HL-60/S4 treated with retinoic acid at 250 ng/mL for 4 days and 3 days (cell line): ENCODE results near the gene SMIM21.

Experiments used
- in situ Hi-C: fragments of 300-500 bp; cut with MboI; formaldehyde crosslinking; loops from 2 replicates; pipeline ENCODE4 v1.7.0; 2022; ENCODE audit warnings: low sequenced_read_pairs

Gene SMIM21

DNA sequence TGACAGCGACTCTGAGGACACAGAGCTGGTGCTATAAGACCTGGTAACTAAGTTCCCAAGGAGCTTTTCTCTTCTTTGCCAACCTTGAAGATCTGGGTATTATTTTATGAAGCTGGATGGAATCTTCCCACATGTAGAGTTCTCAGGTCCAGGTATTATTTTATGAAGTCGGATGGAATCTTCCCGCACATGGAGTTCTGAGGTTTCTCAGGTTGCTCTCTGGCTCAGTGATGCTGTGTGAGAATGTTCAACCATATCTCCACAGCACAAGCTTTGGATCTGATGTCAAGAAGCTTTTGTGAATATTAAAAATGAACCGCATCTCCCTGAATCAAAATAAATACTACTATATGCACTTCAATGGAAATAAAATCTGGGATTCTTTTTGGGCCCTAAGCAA lies at the start of gene SMIM21:
Gene SMIM21 (minus strand): TSS at position 101 of the 400 bp plus-strand sequence. CDS start 140 bp downstream, outside the sequence.
- in situ Hi-C loops = no loop called here

DNA sequence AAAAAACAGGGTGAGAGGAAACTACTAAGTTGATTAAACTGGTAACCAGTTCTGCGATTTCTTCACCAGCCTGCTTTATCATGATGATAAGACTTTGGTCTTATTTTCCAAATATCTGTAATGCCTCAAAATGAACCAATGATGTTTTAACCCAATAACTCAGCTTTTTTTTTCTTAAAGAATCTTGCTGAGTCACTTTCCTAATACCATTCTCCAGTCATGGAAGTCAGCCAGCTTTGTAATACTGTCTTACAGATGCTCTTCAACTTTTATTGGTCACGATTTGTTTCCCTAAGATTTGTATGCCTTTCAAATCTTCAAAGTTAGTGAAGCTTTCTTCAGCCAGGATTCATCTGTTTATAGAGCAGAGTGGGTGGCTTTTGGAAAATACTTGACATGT lies 47.7 kb upstream of the SMIM21 start:
- in situ Hi-C loops = no loop called here

- in situ Hi-C loops = no loop called here
These were observed 46.8 kb upstream of the SMIM21 start for GRCh38 chr18:75474332-75474731.

GRCh38 chr18:75473316-75473715 lies 45.8 kb upstream of the SMIM21 start:
- in situ Hi-C loops = no loop called here

DNA sequence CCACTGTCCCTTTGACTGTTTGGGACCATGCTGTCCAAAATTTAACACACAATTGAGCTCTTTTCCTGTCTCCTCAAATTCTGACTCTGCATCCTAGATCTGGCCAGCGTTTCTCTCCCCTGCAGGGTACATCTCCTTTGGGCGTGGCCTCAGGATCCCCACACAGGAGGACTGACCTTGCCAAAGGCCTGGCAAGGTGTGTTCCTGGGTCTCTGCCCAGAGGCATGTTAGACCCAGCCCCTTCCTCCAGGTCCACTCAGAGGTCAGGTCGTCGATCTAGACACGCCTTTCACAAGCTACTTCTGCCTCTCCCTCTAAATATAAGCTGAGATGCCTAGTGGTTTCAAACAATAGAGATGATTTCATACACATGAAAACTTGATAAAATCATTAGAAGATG lies 45.4 kb upstream of the SMIM21 start:
- in situ Hi-C loops = no loop called here

DNA sequence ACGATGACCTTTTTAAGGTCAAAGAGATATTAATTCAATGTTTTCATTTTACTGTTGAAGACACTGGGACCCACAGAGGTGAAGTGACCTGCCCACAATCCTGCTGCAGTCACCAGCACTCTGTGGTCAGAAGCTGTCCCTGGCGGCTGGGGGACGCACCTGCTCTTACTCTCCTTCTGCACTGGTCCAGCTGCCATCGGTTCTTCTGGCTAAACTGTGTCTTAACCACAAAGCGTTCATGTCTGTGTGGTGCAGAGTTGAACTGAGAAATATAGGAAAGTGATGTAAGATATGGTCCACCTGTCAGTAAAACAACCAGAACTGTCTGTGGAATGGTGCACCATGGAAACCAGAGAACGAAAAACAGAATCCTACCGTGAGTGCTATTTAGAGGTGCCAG lies 44.9 kb upstream of the SMIM21 start:
- in situ Hi-C loops = no loop called here

DNA sequence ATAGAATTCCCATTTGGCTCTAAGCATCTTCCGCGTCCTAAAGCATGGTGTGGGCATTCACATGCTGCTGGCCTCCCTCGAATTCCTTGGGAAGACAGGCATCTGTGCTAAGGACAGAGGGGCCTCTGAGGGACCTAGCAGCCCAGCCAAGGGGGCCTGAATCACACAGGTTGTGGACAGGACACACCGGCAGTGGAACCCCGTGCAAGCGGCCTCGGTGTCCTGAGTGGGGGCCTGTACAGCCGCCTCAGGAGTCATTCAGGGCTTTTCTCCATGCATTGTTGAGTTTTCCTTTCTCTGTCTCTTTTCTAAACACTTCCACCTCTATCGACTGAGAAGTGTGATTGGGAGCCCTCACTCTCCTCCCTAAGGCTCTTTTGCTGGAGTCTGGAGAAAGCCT lies 44.3 kb upstream of the SMIM21 start:
- in situ Hi-C loops = no loop called here

DNA sequence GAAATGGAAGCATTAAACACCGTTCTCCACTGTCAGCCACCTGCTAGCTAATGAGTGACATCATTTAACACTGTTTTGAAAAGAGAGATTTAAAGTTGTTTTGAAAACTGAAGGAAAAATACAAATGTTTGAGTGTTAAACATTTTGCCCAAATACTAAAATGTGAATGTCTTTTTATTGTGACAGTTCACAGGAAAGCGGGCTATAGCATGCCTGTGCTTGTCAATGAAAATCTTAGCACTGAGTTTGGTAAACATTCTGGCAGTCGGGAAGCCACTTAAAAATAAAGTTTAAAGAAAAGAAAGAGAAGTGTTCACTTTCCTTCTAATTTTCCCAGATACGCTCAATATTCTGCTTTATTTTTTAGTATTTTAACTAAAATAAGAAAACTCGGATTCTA lies 40.3 kb upstream of the SMIM21 start:
- in situ Hi-C loops = no loop called here

- in situ Hi-C loops = no loop called here
These were observed 39.8 kb upstream of the SMIM21 start for GRCh38 chr18:75467281-75467795.

DNA sequence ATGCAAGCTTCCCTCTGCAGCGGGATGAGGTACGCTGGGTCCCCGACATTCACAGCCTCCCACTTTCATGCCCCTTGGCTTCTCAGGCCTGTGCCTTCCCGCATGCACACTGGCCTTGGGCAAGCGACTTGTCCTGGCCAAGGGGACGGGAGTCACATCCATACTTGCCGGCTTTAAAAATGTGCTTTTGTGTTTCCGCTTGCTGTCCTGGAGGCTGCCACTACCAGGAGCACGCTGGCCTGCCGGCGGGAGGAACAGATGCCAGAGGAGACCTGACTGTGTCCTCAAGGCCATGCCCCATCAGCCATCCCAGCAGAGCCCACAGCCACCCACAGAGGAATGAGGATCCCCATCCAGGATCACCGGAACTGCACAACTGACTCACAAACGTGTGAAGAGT lies 36.9 kb upstream of the SMIM21 start:
- in situ Hi-C loops = no loop called here

- in situ Hi-C loops = no loop called here
These were observed 34.8 kb upstream of the SMIM21 start for GRCh38 chr18:75462178-75462832.

DNA sequence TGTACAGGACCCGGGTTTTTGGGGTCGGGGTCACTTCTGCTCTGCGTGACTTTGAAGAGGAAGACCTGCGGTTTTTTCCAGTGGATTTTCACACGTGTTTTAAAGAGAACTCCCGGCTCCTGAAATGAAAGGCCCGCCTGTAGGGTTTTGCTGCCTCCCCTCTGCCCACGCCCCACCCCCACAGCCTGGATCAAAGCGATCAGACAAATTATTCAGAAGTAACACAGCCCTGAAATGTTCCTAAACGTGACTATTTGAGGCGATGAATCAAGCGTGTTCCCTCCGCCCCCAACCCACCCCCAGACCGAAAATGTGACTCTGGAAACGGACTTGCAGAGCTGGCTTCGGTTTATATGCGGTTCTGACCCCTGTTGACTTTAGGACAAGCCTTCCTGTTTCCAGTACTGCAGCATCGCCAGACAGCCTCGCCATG lies 28.7 kb upstream of the SMIM21 start:
- in situ Hi-C loops = no loop called here

GRCh38 chr18:75455249-75456198 lies 28.0 kb upstream of the SMIM21 start:
- in situ Hi-C loops = no loop called here

DNA sequence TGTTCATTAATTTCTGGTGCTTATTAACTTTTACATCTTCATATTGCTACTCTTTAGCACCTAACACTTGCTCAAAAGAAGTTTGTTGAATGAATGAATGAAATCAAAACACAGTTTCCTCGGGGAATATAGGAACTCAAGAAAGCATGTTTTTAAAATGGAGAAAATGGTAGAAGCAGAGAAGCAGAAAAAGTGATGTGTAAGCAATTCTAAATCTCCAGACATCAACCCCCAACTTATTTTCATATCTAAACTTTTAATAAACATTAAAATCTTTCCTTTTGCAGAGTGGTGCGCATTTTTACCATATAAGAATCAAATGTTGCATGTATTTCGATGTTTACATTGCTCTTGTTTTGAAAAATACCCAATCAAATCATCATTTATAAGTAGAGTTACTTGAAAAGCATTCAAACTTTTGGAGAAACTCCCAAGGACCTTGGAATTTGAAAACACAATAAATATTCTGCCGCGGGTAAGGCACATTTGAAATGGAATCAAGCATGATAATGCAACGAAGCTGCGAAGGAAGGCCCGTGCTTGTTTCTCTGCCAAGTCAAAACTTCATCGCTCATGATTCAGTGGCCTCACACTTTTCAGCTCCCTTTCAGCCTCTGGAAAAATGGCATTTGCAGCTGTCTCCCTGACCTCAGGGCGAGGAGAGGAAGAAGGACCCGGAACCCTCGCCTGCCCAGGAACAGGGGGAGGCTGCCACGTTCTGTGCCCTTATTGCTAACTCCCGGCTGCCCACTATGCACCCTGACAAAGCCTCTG lies 26.7 kb upstream of the SMIM21 start:
- in situ Hi-C loops = no loop called here

- in situ Hi-C loops = no loop called here
These were observed 23.4 kb upstream of the SMIM21 start for GRCh38 chr18:75450906-75451305.

DNA sequence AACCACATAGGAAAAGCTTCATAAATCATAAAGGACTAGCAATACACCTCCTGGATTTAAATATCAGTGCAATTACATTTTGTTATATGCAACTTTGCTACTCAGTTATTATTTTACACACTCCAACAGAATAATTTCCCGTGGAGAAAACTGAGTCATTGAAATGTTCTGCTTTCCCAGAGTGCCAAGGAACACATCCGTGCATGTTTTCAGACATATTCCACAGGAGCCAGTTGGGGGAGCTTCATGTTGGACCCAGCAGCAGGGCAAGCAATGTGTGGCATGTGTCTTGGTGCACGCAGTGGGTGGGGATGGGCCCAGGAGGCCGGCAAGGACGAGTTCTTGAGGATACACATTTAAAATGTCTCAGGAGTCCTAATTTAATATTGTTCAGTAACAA lies 14.4 kb upstream of the SMIM21 start:
- in situ Hi-C loops = no loop called here

DNA sequence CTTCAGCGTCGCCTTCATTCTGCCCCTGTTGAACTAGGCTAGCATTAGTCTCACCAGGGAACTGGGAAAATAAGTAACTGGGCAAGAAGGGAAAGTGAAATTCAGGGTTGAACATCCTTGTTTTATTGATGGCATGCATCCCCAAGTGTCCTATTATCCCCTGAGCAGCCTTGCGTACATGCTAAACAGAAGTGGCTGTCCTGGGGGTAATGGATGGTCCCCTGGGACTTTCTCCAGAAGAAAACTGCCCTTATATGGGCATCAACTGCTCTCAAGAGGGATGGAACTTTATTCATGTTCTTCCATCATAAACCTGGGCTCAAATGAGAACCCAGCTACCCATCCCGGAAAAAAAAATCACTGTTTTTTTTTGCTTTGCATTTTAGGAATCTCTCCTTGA lies 11.8 kb upstream of the SMIM21 start:
- in situ Hi-C loops = no loop called here

GRCh38 chr18:75438891-75439290 lies 11.4 kb upstream of the SMIM21 start:
- in situ Hi-C loops = no loop called here

- in situ Hi-C loops = no loop called here
These were observed 10.5 kb upstream of the SMIM21 start for GRCh38 chr18:75437979-75438378.

- in situ Hi-C loops = no loop called here
These were observed 5.6 kb upstream of the SMIM21 start for GRCh38 chr18:75433098-75433497.

DNA sequence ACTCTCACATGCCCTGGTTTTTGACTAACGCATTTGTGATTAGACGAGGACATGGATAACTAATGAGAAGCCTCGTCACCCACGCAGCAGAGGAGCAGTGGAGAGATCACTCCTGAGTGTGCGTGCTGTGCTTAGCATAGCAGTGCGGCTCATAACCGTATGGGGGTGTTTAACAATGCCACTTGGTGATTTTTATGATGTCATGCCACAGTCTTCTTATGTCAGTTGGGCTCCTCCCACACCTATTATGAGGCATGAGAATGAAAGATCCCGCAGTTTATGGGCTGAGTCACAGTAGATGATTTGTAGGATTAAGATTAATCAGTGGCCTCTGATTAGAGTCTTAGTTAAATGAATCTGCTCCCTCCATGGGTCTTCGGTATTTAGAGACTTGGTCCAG lies 2.5 kb upstream of the SMIM21 start:
- in situ Hi-C loops = no loop called here
